Fibroblast of lung (primary cell): Measurements from ENCODE around the gene RNF41. TPM values are rescaled to one million over a fixed set of nuclear protein-coding genes. Genes with fewer than 3 reads are reported as not detected.

Experiments
- DNase-seq, 2 donors: peaks; one replicate each; pipeline versions ENCODE4 v3.0.0 to v3.0.0-alpha.2; 2010; ENCODE audit warnings: low read depth in 2 of 2
- H2AFZ ChIP-seq: 2 replicates; pipeline ENCODE4 v1.5.1; 2012; ENCODE audit warnings: low read length, control low read depth, inconsistent platforms
- H3K27ac ChIP-seq: 2 replicates; pipeline ENCODE4 v1.5.1; 2011; ENCODE audit warnings: low read length, control low read depth; ENCODE audit not compliant: insufficient read depth
- H3K27me3 ChIP-seq: 2 replicates; pipeline ENCODE4 v1.5.1; 2011; ENCODE audit warnings: mild to moderate bottlenecking, low read length; ENCODE audit not compliant: control insufficient read depth, insufficient read depth
- H3K36me3 ChIP-seq: 2 replicates; pipeline ENCODE4 v1.5.1; 2011; ENCODE audit warnings: low read length; ENCODE audit not compliant: control insufficient read depth, insufficient read depth
- H3K4me1 ChIP-seq: 2 replicates; pipeline ENCODE4 v1.5.1; 2011; ENCODE audit warnings: low read length; ENCODE audit not compliant: control insufficient read depth, insufficient read depth; ENCODE audit errors: extremely low read depth
- H3K4me2 ChIP-seq: 2 replicates; pipeline ENCODE4 v1.5.1; 2011; ENCODE audit warnings: low read length, control low read depth; ENCODE audit not compliant: insufficient read depth; ENCODE audit errors: extremely low read depth
- H3K4me3 ChIP-seq, 4 experiments: fragments of 200-600 bp in 1 of 4; sonication (generic) in 1 of 4; replicated peaks in 1 of 4; 2 replicates each; pipeline ENCODE4 v1.5.1; 2011 to 2016; ENCODE audit warnings: low read length in 4 of 4, low read depth in 3 of 4, mild to moderate bottlenecking in 3 of 4, control low read depth in 2 of 4, inconsistent platforms in 1 of 4, mixed read lengths in 1 of 4; ENCODE audit not compliant: insufficient read depth in 1 of 4; ENCODE audit errors: control extremely low read depth in 1 of 4
- H3K79me2 ChIP-seq: 2 replicates; pipeline ENCODE4 v1.5.1; 2012; ENCODE audit warnings: mild to moderate bottlenecking, low read length, inconsistent platforms; ENCODE audit not compliant: control insufficient read depth, insufficient read depth
- H3K9ac ChIP-seq: 2 replicates; pipeline ENCODE4 v1.5.1; 2011; ENCODE audit warnings: mild to moderate bottlenecking, low read length, control low read depth; ENCODE audit not compliant: insufficient read depth
- H3K9me3 ChIP-seq: 2 replicates; pipeline ENCODE4 v1.5.1; 2012; ENCODE audit warnings: low read depth, low read length; ENCODE audit not compliant: control insufficient read depth, insufficient read depth
- H4K20me1 ChIP-seq: 2 replicates; pipeline ENCODE4 v1.5.1; 2011; ENCODE audit warnings: low read length; ENCODE audit not compliant: control insufficient read depth, insufficient read depth; ENCODE audit errors: extremely low read depth
- CTCF ChIP-seq, 2 donors: IDR thresholded peaks in 1 of 2; conservative IDR thresholded peaks in 1 of 2; 1 replicate in 1 of 2; 2 replicates in 1 of 2; pipeline ENCODE4 v1.5.1; 2011 to 2012; ENCODE audit warnings: low read length in 2 of 2, control low read depth in 1 of 2, inconsistent platforms in 1 of 2, low read depth in 1 of 2, mild to moderate bottlenecking in 1 of 2
- EZH2 ChIP-seq: IDR thresholded peaks from 2 replicates; pipeline ENCODE4 v1.5.1; 2012; ENCODE audit warnings: low read length, control low read depth, mild to moderate bottlenecking; ENCODE audit errors: missing control alignments
- polyA plus RNA-seq, 2 donors: library from polyadenylated mRNA; depleted of rRNA in 1 of 2; stranded (reverse) in 1 of 2; unstranded in 1 of 2; fragments of >200 nt; gene quantifications; 2 replicates each; pipeline ENCODE4 v1.2.1, GENCODE V29; 2011 to 2012; ENCODE audit warnings: missing spikeins in 1 of 2
- total RNA-seq: library from RNA; depleted of rRNA; stranded (reverse); fragments of >200 nt; gene quantifications from 2 replicates; pipeline ENCODE4 v1.2.1, GENCODE V29; 2014

RNF41 gene
- total and polyA plus RNA-seq, 2 donors (not counting 1 experiment from before 2014, with no cell fraction given) = 99.7 to 199 TPM

DNA sequence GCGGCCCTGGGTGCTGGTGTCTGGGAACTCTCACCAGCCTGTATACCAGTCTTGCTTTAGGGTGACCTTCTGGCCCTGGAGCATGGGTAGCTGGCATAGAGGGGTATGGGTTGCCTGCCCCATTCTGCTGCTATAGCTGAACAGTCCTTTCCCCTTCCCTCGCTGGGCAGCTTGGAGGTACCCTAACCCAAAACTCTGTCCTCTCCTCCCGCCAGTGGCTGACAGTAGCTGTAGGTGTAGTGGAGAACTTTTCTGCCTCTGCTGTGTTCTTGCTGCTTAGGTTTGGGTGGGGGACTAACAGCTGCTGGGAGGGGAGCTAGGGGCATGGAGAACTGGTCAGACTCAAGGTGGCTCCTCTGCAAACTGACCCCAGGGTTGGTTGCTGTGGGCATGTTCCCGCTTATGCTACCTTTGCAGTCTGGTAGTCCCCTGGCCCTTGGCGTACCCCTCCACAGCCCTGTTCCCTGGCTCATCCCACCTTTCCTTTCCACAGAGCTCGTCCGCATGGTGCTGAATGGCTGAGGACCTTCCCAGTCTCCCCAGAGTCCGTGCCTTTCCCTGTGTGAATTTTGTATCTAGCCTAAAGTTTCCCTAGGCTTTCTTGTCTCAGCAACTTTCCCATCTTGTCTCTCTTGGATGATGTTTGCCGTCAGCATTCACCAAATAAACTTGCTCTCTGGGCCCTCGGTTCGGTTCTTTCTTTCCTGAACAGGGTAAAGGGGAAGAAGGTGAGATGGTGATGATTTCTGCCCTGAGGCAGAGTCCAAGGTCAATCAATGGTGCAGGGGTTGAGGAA is 60.6 kb downstream of the RNF41 start:
- peak overlapping the region; percentile 95 for H3K27ac ChIP-seq
- no peak for DNase-seq
- H3K79me2 ChIP-seq = peaks cover 39% of the 10 kb centered on the region
- peak overlapping the region; percentile 90 for H3K4me2 ChIP-seq
- peaks cover 1% of the 10 kb centered on the region for H4K20me1 ChIP-seq
- H2AFZ ChIP-seq = no peak overlapping the region
- no peaks in the 10 kb centered on the region for H3K27me3 ChIP-seq
- no peaks in the 10 kb centered on the region for H3K9me3 ChIP-seq
- peak overlapping the region; percentile 53 to 97 (median 74) for H3K4me3 ChIP-seq
- peaks cover 14% of the 10 kb centered on the region for H3K4me1 ChIP-seq
- peaks cover 34% of the 10 kb centered on the region for H3K36me3 ChIP-seq
- H3K9ac ChIP-seq = peak overlapping the region; percentile 21
- no peak for TF ChIP-seq EZH2
- no peak for TF ChIP-seq CTCF (conservative IDR thresholded peaks at IDR 0.05 in 1 of 2, IDR thresholded peaks at IDR 0.05 in 1 of 2; ENCODE audit: low read depth in 1 of 2, low read length in 2 of 2)

DNA sequence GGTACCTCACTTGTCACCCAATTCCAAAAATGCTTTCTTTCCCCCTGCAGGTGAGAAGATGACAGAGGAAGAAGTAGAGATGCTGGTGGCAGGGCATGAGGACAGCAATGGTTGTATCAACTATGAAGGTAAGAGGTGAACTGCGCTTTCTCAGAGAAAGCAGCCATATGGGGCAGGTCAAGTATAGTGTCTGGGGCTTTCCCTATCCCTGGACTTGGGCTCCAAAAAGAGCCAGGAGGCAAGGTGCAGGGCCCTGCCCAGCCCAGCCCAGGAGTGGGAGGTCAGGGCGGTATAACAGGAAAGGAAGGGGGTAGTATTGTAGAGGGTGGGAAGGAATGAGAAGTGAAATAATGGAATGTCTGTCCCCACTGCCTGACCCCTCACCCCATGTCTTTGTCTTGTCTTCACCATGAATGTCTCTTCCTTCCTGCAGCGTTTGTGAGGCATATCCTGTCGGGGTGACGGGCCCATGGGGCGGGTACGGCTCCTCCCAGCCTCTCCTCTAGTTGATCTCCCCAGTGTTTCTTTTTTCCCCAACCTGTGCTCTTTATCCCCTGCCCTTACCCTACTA is 61.4 kb downstream of the RNF41 start:
- no peaks in the 10 kb centered on the region for H3K27me3 ChIP-seq
- H3K27ac ChIP-seq = peak overlapping the region; percentile 95
- no peaks in the 10 kb centered on the region for H3K9me3 ChIP-seq
- peaks cover 39% of the 10 kb centered on the region for H3K79me2 ChIP-seq
- no peak overlapping the region for H2AFZ ChIP-seq
- H3K4me1 ChIP-seq = peaks cover 14% of the 10 kb centered on the region
- TF ChIP-seq EZH2 (no peak), CTCF (conservative IDR thresholded peaks at IDR 0.05 in 1 of 2, IDR thresholded peaks at IDR 0.05 in 1 of 2; ENCODE audit: low read depth in 1 of 2, low read length in 2 of 2) (no peak)
- H4K20me1 ChIP-seq = peaks cover 1% of the 10 kb centered on the region
- peak in 1 of 2 donors; percentile 37 for DNase-seq
- peaks cover 28% of the 10 kb centered on the region for H3K36me3 ChIP-seq
- peak overlapping the region; percentile 90 for H3K4me2 ChIP-seq
- peak overlapping the region; percentile 53 to 97 (median 74) for H3K4me3 ChIP-seq
- peak overlapping the region; percentile 88 for H3K9ac ChIP-seq

GRCh38 chr12:56159482-56160192 is 62.1 kb downstream of the RNF41 start:
- TF ChIP-seq EZH2 (no peak), CTCF (conservative IDR thresholded peaks at IDR 0.05 in 1 of 2, IDR thresholded peaks at IDR 0.05 in 1 of 2; ENCODE audit: low read depth in 1 of 2, low read length in 2 of 2) (no peak)
- Histone ChIP-seq H3K4me3 (peak overlapping the region; percentile 53 to 97 (median 74)), H3K4me1 (peaks cover 14% of the 10 kb centered on the region), H3K27me3 (no peaks in the 10 kb centered on the region), H2AFZ (no peak overlapping the region), H3K27ac (peak overlapping the region; percentile 95), H3K36me3 (peaks cover 28% of the 10 kb centered on the region), H3K4me2 (peak overlapping the region; percentile 90), H3K9me3 (no peaks in the 10 kb centered on the region), H4K20me1 (peaks cover 1% of the 10 kb centered on the region), H3K79me2 (peaks cover 39% of the 10 kb centered on the region), H3K9ac (peak overlapping the region; percentile 88)
- no peak for DNase-seq
